Brain microvascular endothelial cell (primary cell): Measurements from ENCODE around the gene CEP68.

Source experiments
- DNase-seq: peaks from one replicate; pipeline ENCODE4 v3.0.0-alpha.2; 2020
- H3K27ac ChIP-seq: fragments of 250-450 bp; sonication (Bioruptor Pico); 2 replicates; pipeline ENCODE4 v1.5.1; 2020; ENCODE audit warnings: mild to moderate bottlenecking, moderate library complexity
- H3K27me3 ChIP-seq: fragments of 250-450 bp; sonication (Bioruptor Pico); replicated peaks from 2 replicates; pipeline ENCODE4 v1.5.1; 2020; ENCODE audit warnings: mild to moderate bottlenecking
- H3K36me3 ChIP-seq: fragments of 250-450 bp; sonication (Bioruptor Pico); replicated peaks from 2 replicates; pipeline ENCODE4 v1.5.1; 2020; ENCODE audit warnings: mild to moderate bottlenecking
- H3K4me3 ChIP-seq: 2 replicates; pipeline ENCODE4 v1.5.1; 2011; ENCODE audit warnings: low read depth, mild to moderate bottlenecking, control low read depth, low read length, moderate library complexity
- CTCF ChIP-seq: IDR thresholded peaks from 2 replicates; pipeline ENCODE4 v1.5.1; 2011; ENCODE audit warnings: low read depth, mild to moderate bottlenecking, moderate library complexity, low read length, control low read depth, inconsistent platforms; ENCODE audit errors: missing control alignments
- in situ Hi-C: cut with HindIII; loops from 2 replicates; pipeline ENCODE4 v1.10.0; 2017; ENCODE audit warnings: low sequenced_read_pairs, low pct_ligation_motif_present

Gene CEP68

GRCh38 chr2:65072181-65072970, 16.2 kb downstream of the CEP68 start:
- Histone ChIP-seq H3K27me3 (no peaks in the 10 kb centered on the region), H3K4me3 (no peak overlapping the region), H3K36me3 (peaks cover 36% of the 10 kb centered on the region), H3K27ac (no peak overlapping the region)
- TF ChIP-seq CTCF: no peak
- DNase-seq: no peak
- in situ Hi-C loops: no loop called here

DNA sequence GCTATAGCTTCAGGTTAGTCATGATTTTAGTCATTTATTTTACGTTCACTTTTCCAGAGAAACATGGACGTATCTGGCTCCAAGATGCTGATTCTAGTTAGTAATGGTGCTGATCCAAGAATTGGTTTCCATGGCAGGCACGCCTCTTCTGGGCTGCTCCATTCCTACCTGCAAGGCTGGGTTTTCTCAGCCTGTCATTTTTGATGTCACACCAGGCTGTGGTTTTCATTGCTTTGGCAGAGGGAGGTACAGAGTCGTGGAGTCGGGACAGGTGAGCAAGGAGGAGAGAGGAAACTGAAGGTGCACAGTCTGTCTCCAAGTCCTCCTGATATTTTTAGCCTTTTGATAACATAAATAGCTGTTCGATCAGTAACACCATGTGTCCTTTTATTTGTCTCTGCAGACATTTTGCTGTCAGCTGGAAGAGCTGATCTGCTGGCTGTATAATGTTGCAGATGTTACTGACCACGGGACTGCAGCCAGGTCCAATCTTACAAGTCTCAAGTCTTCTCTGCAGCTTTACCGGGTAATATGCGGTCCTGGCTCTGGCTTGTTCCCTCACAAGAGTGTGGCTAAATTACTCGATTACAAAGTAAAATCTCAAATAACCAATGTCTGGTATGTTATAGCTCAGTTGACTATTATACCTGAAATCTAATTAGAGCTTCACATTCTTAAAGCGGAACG, 17.8 kb downstream of the CEP68 start:
- no peak for TF ChIP-seq CTCF
- no peaks in the 10 kb centered on the region for H3K27me3 ChIP-seq
- no peak for DNase-seq
- no peak overlapping the region for H3K27ac ChIP-seq
- no peak overlapping the region for H3K4me3 ChIP-seq
- peaks cover 46% of the 10 kb centered on the region for H3K36me3 ChIP-seq
- in situ Hi-C loops: no loop called here

GRCh38 chr2:65075176-65075575, 19.0 kb downstream of the CEP68 start:
- Histone ChIP-seq H3K27me3 (no peaks in the 10 kb centered on the region), H3K27ac (peak overlapping the region; percentile 1), H3K36me3 (peaks cover 52% of the 10 kb centered on the region), H3K4me3 (no peak overlapping the region)
- in situ Hi-C loops: no loop called here
- no peak for DNase-seq
- TF ChIP-seq CTCF: no peak

DNA sequence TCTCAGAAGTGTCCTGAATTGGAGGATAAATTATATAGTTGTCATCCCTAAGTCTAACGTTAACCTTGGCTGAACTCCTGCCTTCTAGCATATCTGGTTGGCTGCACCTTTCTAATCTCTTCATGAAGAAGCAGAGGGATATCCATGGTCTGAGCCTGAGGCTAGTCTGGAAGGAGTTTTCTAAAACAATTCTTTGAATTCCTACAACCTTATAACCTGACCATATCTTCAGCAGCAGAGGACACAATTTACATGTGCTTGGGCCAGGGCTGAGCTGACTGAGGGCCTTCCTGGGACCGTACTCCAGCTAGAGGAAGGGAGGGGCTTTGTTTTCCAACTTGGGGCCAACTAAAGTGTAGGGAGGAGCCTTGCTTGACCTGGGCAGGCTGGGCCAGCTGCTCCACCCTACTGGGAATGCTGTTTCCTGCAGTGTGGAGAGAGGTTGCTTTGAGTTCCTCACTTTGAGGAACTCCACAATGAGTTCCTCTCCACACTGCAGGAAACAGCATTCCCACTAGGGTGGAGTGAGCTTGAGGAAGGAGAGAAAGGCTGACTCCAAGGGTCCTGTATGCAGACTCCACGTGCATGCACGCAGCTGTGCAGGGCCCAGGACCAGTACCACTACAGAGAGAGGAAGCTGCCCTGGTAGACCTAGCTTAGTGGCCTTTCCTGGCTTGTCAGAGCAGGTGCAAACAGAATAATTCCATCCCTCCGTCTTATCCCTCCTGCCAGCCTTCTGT, 19.6 kb downstream of the CEP68 start:
- in situ Hi-C loops: no loop called here
- Histone ChIP-seq H3K27me3 (no peaks in the 10 kb centered on the region), H3K27ac (peak overlapping the region; percentile 48), H3K36me3 (peaks cover 54% of the 10 kb centered on the region), H3K4me3 (no peak overlapping the region)
- peak; percentile 9 for DNase-seq
- no peak for TF ChIP-seq CTCF

DNA sequence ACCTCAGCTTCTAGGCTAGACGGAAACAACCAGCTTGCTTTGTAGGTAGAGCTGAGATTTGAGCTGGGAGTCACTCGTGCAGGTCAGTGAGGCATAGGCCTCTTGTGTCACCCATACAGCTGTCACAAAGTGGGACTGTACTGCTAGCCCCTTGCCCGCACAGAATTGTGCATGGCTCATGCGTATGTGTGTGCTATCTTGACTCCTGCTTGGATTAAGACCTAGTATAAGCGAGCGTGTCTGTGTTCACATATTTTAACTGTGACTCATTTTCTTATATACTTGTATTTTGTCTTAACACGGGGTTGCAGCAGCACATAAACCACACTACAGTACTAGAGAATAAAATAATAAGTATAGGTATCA, 20.1 kb downstream of the CEP68 start:
- peak; percentile 63 for DNase-seq

More for the DNA sequence above, 20.1 kb downstream of the CEP68 start:
- in situ Hi-C loops: no loop called here
- no peak for TF ChIP-seq CTCF
- Histone ChIP-seq H3K4me3 (no peak overlapping the region), H3K27me3 (no peaks in the 10 kb centered on the region), H3K36me3 (peaks cover 56% of the 10 kb centered on the region), H3K27ac (peak overlapping the region; percentile 48)
